Measurements from ENCODE around the gene KCNIP4. TPM values are rescaled to one million over a fixed set of nuclear protein-coding genes. Genes with fewer than 3 reads are reported as not detected.

KCNIP4 gene
- total RNA-seq, 1 experiment from 2014 or later, result 0.91 TPM

DNA sequence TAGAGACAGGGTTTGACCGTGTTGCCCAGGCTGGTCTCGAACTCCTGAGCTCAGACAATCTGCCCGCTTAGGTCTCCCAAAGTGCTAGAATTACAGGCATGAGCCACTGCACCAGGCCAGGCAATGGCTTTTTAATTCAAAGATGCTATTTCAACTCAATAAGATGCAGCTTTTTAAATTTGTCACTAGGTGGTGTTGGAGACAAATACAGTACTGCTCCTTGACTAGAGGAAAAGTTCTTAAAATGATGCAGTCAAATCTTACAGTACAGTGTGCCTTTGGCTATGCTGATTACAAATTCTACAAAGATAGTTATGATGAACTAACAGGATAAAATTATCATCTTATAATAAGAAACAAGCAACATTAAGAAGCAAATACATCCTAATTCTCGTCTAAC is 441.1 kb downstream of the KCNIP4 start:
- intact Hi-C loops (cut with micrococcal nuclease), result no loop called here
- DNase-seq (ENCODE audit: unreplicated experiment), result peak; percentile 27
- Mint-ChIP-seq H3K9me3 (ENCODE audit: unreplicated experiment) (no peaks in the 10 kb centered on the region), H3K36me3 (ENCODE audit: insufficient read depth, unreplicated experiment) (peaks cover 6% of the 10 kb centered on the region), H3K4me3 (ENCODE audit: unreplicated experiment) (no peak overlapping the region), H3K4me1 (ENCODE audit: insufficient read depth, unreplicated experiment) (peaks cover 5% of the 10 kb centered on the region), H3K27me3 (ENCODE audit: insufficient read depth, unreplicated experiment) (peaks cover 17% of the 10 kb centered on the region), H3K27ac (ENCODE audit: low read depth, unreplicated experiment) (no peak overlapping the region)
- ChIA-PET POLR2A (interaction anchor here (0.7 kb wide), 1 partner anchor 40 kb away, joined by 4 read pairs; no protein-coding TSS in a partner anchor), CTCF (interaction anchor here (0.6 to 14.8 kb wide), 15 partner anchors 8 to 741 kb away, joined by 3 to 385 read pairs (median 3); no protein-coding TSS in a partner anchor)
- TF ChIP-seq, protein P1, sequence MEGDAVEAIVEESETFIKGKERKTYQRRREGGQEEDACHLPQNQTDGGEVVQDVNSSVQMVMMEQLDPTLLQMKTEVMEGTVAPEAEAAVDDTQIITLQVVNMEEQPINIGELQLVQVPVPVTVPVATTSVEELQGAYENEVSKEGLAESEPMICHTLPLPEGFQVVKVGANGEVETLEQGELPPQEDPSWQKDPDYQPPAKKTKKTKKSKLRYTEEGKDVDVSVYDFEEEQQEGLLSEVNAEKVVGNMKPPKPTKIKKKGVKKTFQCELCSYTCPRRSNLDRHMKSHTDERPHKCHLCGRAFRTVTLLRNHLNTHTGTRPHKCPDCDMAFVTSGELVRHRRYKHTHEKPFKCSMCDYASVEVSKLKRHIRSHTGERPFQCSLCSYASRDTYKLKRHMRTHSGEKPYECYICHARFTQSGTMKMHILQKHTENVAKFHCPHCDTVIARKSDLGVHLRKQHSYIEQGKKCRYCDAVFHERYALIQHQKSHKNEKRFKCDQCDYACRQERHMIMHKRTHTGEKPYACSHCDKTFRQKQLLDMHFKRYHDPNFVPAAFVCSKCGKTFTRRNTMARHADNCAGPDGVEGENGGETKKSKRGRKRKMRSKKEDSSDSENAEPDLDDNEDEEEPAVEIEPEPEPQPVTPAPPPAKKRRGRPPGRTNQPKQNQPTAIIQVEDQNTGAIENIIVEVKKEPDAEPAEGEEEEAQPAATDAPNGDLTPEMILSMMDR (IDR thresholded peaks at IDR 0.05; ENCODE audit: unreplicated experiment), result peak; percentile 29
- no TSS peak for BruUV-seq (replicated peaks)

DNA sequence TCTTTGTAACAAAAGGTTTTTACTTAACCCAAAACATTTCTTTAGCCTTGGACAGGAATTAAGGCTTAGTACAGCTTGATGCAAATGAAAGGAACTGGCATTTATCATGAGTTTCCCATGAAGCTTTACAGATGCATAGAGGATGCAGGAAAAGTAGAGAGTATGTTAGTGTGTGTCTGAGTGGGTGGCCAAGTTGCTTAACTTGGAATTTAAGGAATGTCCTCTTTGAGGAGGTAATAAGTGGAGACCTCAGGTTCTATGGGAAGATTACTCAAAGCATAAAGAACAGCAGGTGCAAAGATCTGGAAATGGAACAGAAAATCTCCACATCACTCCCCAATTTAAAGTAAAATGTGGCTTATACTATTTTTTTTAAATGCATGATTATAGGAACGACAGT is 457.9 kb downstream of the KCNIP4 start:
- no peak overlapping the region for H3K27ac Mint-ChIP-seq (ENCODE audit: low read depth, unreplicated experiment)
- no peak overlapping the region for H3K4me3 Mint-ChIP-seq (ENCODE audit: unreplicated experiment)
- BruUV-seq (replicated peaks), result no TSS peak
- ChIA-PET CTCF (interaction anchor here (0.6 kb wide), 1 partner anchor 356 kb away, joined by 4 read pairs; no protein-coding TSS in a partner anchor), POLR2A (no interaction called here)
- intact Hi-C loops (cut with micrococcal nuclease), result no loop called here
- peaks cover 20% of the 10 kb centered on the region for H3K27me3 Mint-ChIP-seq (ENCODE audit: insufficient read depth, unreplicated experiment)
- TF ChIP-seq, protein P1 (IDR thresholded peaks at IDR 0.05; ENCODE audit: unreplicated experiment), result no peak
- H3K36me3 Mint-ChIP-seq (ENCODE audit: insufficient read depth, unreplicated experiment), result no peaks in the 10 kb centered on the region
- no peaks in the 10 kb centered on the region for H3K4me1 Mint-ChIP-seq (ENCODE audit: insufficient read depth, unreplicated experiment)
- DNase-seq (ENCODE audit: unreplicated experiment), result no peak
- H3K9me3 Mint-ChIP-seq (ENCODE audit: unreplicated experiment), result no peaks in the 10 kb centered on the region

- TF ChIP-seq, protein P1 (IDR thresholded peaks at IDR 0.05; ENCODE audit: unreplicated experiment), result no peak
- intact Hi-C loops (cut with micrococcal nuclease), result no loop called here
- H3K27me3 Mint-ChIP-seq (ENCODE audit: insufficient read depth, unreplicated experiment), result peaks cover 47% of the 10 kb centered on the region
- DNase-seq (ENCODE audit: unreplicated experiment), result peak; percentile 63
- ChIA-PET CTCF (interaction anchor here (0.6 to 1.0 kb wide), 2 partner anchors 35 to 547 kb away, joined by 3 read pairs; no protein-coding TSS in a partner anchor), POLR2A (no interaction called here)
- no TSS peak for BruUV-seq (replicated peaks)
- no peaks in the 10 kb centered on the region for H3K36me3 Mint-ChIP-seq (ENCODE audit: insufficient read depth, unreplicated experiment)
- H3K4me3 Mint-ChIP-seq (ENCODE audit: unreplicated experiment), result no peak overlapping the region
- no peaks in the 10 kb centered on the region for H3K4me1 Mint-ChIP-seq (ENCODE audit: insufficient read depth, unreplicated experiment)
- no peaks in the 10 kb centered on the region for H3K9me3 Mint-ChIP-seq (ENCODE audit: unreplicated experiment)
- no peak overlapping the region for H3K27ac Mint-ChIP-seq (ENCODE audit: low read depth, unreplicated experiment)
These were observed 471.8 kb downstream of the KCNIP4 start for GRCh38 chr4:21476757-21477156.

DNA sequence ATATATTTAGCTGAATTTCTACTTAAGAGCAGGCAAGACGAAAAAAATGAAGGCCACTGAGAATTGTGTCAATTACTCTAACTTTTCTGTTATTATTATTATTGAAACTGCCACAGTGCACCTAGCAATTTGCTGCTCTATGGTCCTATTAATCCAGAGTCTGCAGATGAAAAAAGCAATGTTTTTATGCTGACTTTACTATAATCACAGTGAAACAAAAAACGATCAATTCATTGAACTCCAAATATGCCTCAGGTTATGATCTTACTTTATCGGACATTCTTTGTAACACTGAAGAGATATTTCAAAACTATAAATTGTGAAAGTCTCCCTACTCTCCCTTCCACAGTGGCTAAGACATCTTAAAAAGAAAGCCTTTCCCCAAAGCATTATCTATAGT is 474.4 kb downstream of the KCNIP4 start:
- ChIA-PET CTCF (interaction anchor here (0.8 to 2.9 kb wide), 2 partner anchors 33 to 289 kb away, joined by 3 to 15 read pairs; no protein-coding TSS in a partner anchor), POLR2A (no interaction called here)
- Mint-ChIP-seq H3K27ac (ENCODE audit: low read depth, unreplicated experiment) (no peak overlapping the region), H3K4me1 (ENCODE audit: insufficient read depth, unreplicated experiment) (peaks cover 18% of the 10 kb centered on the region), H3K4me3 (ENCODE audit: unreplicated experiment) (no peak overlapping the region), H3K9me3 (ENCODE audit: unreplicated experiment) (no peaks in the 10 kb centered on the region), H3K36me3 (ENCODE audit: insufficient read depth, unreplicated experiment) (no peaks in the 10 kb centered on the region), H3K27me3 (ENCODE audit: insufficient read depth, unreplicated experiment) (peaks cover 27% of the 10 kb centered on the region)
- TF ChIP-seq, protein P1 (IDR thresholded peaks at IDR 0.05; ENCODE audit: unreplicated experiment), result no peak
- no peak for DNase-seq (ENCODE audit: unreplicated experiment)
- no TSS peak for BruUV-seq (replicated peaks)
- intact Hi-C loops (cut with micrococcal nuclease), result no loop called here
